Measurements from ENCODE around the gene SETBP1. TPM values are rescaled to one million over a fixed set of nuclear protein-coding genes. Genes with fewer than 3 reads are reported as not detected.

SETBP1 gene
- total RNA-seq, 1 donor from 2014 or later: 1.5 TPM

DNA sequence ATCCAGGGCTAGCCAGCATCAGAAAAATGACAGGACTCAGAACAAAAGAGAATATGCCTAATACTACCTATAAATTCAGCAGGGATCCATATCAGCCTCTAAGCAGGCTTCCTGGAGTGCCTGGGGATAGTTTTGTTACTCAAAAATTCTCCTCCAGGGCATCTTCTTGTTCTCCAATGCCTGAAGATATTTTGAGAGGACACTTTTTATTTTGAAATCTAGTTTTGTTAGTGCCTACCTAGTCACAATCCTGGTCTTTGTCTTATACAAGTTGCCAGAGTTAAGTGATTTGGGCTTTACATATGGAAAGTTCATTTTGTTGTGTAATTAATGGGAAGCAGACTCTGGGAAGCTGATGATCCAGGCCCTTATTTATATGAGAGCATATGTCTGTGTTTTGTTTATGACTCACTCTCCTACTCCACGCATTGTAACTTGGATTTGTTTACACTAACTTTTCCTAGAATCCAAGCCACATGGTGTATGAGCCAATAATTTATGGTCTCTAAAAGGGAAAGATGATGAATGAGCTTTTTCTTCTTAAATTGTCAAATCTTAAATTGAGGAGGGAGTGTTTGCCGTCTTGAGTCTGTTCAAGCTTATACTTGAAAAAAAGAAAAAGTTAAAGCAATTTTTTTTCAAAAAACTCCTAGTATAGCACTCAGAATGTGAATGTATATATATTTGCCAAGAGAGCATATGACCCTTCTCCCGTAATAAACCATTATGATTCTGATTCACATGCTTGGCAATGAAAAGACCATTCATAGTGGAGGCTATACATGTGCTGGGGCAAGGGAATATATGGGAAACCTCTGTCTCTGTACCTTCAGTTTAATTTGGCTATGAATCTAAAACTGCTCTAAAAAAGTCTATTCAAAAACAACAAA, 370.3 kb downstream of the SETBP1 start:
- no peak for DNase-seq (ENCODE audit: extremely low read depth, low read depth, low spot score)

- no peak for DNase-seq (ENCODE audit: extremely low read depth, low read depth, low spot score)
These were observed 373.9 kb downstream of the SETBP1 start for GRCh38 chr18:45054636-45055035.

- no peak for DNase-seq (ENCODE audit: extremely low read depth, low read depth, low spot score)
These were observed 375.1 kb downstream of the SETBP1 start for GRCh38 chr18:45055811-45056210.

DNA sequence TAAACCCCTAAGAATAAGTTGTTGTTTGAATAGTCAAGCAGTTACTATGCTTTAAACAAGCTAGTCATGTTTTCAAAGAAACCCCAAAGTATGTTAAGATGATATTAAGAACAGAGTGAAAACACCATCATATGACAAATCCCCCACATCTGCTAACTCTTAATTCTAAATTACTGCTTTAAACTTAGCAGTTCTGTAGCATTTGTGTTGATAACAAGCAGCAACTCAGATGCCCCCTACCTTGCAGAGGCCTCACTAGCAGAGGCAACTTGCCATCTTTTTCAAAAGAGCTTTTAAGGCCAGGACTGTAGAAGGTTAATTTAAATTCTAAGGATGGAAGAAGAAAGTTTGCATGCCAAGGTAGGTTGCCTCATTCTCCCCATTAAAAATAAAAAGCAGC, 376.2 kb downstream of the SETBP1 start:
- DNase-seq (ENCODE audit: extremely low read depth, low read depth, low spot score): no peak

DNA sequence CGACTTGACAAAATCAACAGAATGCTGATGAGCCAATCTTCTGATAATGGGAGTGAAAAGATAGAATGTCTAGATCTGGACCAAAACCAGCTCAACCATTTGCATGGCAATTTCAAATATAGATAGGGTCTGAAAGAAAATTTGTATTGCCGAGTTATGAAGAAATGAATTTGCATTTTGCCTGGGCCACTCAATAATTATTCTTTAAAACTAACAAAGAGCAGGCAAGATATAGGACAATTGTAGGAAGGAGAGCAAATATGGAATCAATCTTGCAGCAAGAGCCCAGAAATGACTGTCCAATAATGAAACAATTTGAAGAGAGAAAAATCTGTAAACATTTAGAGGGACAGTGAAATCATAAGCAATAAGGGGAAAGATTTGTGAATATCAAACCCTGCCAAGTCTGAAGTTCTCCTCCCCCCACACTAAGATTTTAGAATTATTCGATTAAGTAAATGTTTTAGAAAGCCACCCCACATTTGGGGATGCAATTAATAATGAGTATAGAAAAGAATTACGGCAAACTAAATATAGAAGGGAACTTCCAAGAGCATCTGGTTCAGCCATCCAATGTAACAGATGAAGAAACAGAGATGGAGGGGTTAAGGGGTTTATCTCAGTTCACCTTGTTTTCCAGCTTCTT, 377.4 kb downstream of the SETBP1 start:
- no peak for DNase-seq (ENCODE audit: extremely low read depth, low read depth, low spot score)

GRCh38 chr18:45059695-45060094, 379.0 kb downstream of the SETBP1 start:
- no peak for DNase-seq (ENCODE audit: extremely low read depth, low read depth, low spot score)

GRCh38 chr18:45060102-45060501, 379.4 kb downstream of the SETBP1 start:
- no peak for DNase-seq (ENCODE audit: extremely low read depth, low read depth, low spot score)

DNA sequence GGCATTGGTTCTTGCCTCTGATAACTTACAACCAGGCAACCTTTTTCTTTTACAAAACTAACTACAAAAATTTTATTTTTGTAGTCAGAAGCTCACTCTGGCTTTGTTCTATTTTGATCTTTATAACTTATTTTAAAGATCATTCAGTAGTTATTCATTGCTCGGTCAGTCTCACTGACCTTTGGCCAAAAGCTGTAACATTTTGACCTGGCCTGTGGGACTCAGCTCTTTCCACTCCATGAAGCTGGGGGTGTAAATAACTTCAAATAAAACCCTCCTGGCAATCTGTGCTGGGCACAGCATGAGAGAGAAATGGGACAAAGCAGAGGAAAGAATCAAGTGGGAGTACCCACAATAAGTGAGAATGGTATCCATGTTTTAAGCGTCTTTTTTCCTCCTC, 380.7 kb downstream of the SETBP1 start:
- no peak for DNase-seq (ENCODE audit: extremely low read depth, low read depth, low spot score)

- DNase-seq (ENCODE audit: extremely low read depth, low read depth, low spot score): no peak
These were observed 382.8 kb downstream of the SETBP1 start for GRCh38 chr18:45063246-45064038.

- no peak for DNase-seq (ENCODE audit: extremely low read depth, low read depth, low spot score)
These were observed 385.5 kb downstream of the SETBP1 start for GRCh38 chr18:45066210-45066609.

DNA sequence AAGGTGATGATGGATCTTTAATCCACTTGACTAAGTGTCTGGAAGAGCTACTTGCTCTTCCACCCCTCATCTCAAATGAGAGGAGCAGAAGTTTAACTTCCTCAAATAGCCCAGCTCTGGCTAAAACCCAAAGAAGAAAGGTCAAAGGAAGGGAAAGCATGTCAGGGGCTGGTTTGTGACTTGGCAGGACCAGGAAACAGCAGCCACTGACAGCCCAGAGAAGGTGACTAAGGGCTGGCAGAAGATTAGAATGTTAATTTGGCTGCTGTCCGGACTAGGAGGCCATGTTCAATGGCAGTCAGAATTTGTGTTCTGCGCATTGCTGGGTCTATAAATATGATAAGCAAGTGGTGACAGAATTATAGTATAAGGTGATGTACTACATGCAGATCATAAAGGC, 386.2 kb downstream of the SETBP1 start:
- no peak for DNase-seq (ENCODE audit: extremely low read depth, low read depth, low spot score)

DNA sequence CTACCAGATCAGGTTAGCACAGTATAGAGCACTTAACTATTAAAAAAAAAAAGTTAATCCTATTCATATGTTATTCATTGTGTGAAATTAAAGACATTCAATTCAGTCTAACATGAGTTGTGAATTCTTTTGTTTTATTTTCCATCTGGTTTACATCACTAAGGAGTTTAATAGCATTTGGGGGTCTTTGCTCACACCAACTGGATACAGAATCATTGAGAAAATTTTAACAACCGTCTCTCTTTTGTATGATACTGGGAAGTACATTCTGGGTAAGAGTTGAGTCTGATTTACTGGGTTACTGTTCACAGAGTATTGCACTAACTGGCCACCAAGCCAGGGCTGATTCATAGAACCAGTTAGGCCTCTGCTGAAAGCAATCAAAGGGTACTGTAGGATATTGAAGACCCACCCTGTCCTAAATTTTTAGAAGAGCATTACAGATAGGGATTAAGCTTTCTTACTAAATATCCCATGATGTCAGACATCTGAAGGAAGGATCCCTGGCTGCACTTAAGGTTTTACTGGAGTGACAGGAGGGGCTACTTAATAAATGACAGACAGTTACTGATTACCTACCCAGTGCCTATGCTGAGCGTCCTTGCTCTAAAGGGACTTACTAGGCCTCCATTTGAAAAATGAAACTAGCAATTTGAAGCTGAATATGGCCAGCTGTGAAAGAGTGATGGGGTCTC, 387.9 kb downstream of the SETBP1 start:
- DNase-seq (ENCODE audit: extremely low read depth, low read depth, low spot score): no peak

- no peak for DNase-seq (ENCODE audit: extremely low read depth, low read depth, low spot score)
These were observed 388.9 kb downstream of the SETBP1 start for GRCh38 chr18:45069546-45069945.

DNA sequence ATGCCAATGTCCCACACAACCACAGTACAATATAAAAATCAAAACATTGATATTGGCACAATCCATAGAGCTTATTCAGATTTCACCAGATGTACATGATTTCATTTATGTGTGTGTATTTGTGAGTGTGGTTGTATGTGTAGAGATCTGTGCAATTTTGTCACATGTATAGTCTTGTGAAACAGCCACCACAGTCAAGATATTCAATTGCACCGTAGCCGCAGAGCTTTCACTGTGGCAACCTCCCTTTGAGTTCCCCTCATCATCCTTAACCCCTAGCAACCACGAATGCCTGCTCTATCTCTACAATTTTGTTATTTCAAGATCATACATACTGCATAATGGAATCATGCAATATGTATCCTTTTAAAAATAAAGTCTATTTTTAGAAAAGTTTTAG, 391.3 kb downstream of the SETBP1 start:
- DNase-seq (ENCODE audit: extremely low read depth, low read depth, low spot score): no peak

DNA sequence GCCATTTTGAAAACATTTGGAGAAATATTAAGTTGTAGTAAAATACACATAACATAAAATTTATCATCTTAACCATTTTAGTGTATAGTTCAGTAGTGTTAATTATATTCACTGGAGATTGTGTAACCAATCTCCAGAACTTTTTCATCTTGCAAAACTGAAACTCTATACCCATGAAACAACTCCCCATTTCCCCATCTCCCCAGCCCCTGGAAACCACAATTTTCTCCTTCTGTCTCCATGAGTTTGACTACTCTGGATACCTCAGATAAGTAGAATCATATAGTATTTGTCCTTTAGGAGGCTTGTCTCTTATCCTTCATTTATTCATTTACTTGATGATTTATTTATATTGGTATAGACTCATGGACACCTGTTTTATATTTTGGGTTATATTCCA, 392.9 kb downstream of the SETBP1 start:
- no peak for DNase-seq (ENCODE audit: extremely low read depth, low read depth, low spot score)

GRCh38 chr18:45081566-45082181, 401.0 kb downstream of the SETBP1 start:
- no peak for DNase-seq (ENCODE audit: extremely low read depth, low read depth, low spot score)

DNA sequence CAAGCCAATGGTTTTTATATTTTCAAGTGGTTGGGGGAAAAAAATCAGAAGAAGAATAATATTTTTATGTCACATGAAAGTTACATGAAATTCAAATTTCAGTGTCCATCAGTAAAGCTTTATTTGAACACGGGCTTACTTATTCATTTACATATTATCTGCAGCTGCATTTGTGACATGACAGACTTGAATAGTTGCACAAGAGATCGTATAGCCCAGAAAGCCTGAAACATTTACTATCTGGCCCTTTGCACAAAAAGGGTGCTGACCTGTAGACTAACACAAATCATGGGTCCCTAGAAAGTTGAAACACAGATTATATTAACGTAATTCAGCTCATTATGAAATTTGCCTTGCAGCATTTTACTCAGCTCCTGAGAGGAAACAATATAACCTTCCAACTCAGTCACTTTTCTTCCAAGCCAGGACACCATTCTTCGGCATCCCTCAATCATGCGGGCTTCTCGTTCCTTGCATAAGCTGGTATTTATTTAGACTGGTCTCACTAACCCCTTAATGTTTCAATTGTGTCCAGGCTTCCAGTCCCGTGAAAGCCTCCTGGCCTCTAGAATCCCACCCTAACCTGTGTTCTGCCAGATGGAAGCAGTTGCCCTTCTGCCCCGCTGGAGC, 402.7 kb downstream of the SETBP1 start:
- no peak for DNase-seq (ENCODE audit: extremely low read depth, low read depth, low spot score)

DNA sequence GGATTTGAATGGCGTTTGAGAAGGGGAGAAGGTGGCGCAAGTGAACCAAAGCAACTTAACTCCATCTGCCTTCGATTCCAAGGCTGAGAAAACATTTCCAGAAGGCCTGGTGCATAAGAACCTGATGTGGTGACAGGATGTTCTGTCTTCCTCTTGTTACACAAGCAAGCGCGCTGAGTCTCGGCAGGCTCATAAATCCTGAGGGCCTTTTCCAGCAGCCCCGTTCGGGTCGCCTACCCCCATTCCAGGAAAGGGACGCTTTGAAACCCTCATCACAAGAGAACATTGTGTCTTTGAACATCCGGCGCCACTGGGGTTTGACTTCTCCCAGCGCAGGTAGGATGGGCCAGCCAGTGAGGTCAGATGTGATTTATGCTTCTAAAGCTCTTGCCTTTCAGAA, 403.5 kb downstream of the SETBP1 start:
- no peak for DNase-seq (ENCODE audit: extremely low read depth, low read depth, low spot score)

DNA sequence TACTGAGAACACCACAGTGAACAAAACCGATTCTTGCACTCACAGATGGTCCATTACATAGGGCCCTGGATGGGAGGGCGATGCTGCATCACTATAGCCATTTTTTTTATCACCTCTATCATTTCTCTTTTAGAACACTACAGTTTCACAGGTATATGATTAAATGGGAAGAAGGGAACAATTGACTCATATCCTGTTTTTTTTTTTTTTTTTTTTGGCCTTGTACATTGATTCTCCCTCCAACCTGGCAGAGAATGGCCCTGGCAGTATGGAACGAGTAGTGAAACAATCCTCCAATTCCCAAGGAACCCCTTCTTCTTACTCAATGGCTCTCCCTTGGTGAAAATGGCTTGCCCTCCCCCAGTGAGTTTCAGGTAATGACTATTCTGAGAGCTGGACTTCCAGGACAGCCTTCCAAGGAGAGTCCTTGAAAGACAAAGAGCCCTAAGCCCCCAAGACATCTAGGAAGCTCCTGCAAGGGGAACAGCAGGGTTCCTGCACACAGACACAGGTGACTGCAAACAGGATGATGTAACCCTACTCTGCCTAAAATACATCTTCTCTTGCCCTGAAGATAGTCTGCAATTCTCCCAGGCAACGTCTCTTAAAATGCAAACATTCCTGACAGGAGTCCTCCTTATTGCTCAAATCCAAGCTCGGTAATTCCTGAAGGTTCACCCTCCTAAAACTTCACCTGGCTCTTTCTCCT, 405.4 kb downstream of the SETBP1 start:
- no peak for DNase-seq (ENCODE audit: extremely low read depth, low read depth, low spot score)

Measured in glomerular endothelial cell (primary cell).